Hypothalamus (tissue), 51 donors: ENCODE results near the gene ESRRG.
A peak's percentile ranks its signal among the peaks of the same experiment; 100 is the strongest.

Experiments
- DNase-seq, 51 donors: peaks; one replicate each; lab custom pipeline; 2025; lab: John Stamatoyannopoulos, UW

ESRRG gene

GRCh38 chr1:216723274-216723780 is at the start of gene ESRRG:
Gene ESRRG, minus strand, starts transcription at chr1:216723429. Its CDS starts 130 bp downstream, at chr1:216723299.
- peak in 25 of 51 donors; percentile 0 to 58 (median 12) for DNase-seq

GRCh38 chr1:216771922-216772321 is 48.7 kb upstream of the ESRRG start:
- no peak for DNase-seq

DNA sequence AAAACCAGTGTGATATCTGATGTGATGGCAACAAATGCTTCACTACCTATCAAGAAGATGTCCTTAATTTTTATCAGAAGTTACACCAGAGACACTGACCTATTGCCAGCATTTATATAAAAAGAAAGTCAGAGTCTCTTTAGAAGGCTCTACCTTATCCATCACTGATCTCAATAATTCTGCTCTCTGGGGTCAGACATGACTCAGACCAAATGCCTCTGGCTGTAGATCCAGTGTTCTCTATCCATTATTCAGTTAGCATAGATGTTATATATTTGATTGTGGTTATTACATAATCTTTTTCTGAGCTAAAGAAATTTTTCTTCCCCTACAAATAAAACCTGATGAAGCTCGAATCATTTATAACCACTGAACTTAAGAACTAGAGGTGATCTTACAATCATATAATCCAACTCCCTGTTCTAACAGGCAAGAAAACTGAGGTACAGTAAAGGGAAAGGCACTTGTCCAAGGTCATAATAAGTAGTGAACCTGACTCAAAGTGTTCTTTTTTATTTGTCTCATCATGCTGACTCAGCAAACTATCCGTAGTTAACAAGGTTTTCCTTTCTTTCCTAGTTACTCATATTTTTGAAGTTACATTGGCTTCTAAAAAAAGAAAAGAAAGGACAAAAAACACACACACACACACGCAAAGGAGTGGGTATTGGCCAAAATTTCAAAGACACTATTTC is 43.6 kb upstream of the ESRRG start:
- DNase-seq, result no peak

DNA sequence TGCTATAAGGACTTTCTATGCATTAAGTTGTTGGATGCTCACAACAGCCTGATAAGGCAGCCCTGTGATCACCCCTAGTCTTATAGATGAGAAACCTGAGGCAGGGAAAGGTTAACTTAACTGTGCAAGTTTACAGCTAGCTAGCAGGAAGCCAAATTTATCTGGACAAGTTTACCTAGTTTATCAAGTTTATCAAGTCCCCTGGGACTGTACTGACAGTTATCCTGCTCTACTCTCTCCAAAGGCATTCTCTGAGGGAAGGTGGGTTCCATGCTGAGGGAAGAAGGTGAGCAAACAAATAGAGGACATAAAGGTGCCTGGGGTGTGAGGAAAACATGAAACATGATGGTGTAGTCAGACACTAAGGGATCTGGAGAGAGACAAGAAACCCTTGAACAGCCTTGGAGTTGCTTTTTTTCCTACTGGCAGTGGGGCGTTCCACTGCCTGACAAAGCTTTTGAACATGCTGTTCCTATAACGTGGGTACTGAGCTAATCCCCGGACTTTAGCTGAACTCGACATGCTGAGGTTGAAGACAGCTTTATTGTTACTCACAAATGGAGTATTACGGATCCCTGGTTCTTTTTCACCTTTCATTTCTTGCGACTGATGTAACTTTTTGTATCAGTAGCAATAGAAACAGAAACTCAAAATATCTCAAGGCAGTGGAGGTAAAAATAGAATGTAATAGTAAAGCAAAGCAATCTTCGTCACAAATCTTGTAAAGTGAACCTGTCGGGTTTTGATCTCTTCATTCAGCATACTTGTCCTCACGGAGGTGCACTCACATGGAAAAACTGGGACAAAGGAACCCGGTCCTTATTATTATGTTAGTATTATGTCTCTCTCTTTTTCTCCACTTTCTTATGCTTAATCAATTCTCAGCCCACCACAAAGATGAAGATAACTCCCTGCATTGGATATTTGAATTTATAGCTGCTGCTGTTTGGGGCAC is 42.4 kb upstream of the ESRRG start:
- no peak for DNase-seq

DNA sequence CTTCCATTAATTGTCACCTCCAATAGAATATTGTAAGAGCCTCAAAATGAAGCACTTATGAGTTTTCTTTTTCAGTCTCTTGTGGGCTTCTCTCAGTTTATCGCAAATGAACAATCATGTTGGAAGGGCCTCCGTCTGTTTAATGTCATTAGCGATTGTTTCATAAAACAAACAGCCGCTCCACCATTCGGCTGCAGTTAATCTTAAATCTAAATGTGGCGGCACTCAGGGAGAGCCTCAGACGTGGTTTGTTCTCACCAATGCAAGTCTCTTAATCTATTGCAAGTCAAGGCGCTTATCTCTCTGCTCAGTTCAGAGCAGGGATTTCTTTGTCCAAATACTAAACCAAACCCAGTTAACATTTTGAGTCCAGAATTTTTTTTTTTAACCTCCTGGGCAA is 34.9 kb upstream of the ESRRG start:
- no peak for DNase-seq

GRCh38 chr1:216757110-216757509 is 33.9 kb upstream of the ESRRG start:
- no peak for DNase-seq

DNA sequence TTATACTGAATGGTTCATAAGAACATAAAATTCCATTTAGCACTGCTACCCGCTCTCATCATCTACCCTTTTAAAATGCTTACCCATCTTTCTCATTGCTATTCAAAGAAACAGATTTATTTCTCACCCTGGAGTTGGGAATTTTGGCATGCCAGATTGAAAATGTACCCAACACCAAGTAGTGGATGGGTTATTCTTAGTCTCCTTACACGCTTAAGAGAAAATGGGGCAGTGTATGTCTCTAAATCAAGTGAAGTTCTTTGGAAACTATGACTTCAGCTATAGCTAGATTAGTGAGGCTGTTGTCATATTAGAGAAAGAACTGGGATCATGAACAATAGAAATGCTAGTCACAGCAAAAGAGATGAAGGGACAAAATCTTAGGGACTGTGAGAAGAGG is 27.7 kb upstream of the ESRRG start:
- DNase-seq, result no peak

- DNase-seq, result peak in 32 of 51 donors; percentile 0 to 74 (median 34)
Measured at GRCh38 chr1:216750031-216750627, 26.9 kb upstream of the ESRRG start.

GRCh38 chr1:216749232-216749631 is 26.0 kb upstream of the ESRRG start:
- DNase-seq, result peak in 4 of 51 donors; percentile 1 to 7 (median 4)

DNA sequence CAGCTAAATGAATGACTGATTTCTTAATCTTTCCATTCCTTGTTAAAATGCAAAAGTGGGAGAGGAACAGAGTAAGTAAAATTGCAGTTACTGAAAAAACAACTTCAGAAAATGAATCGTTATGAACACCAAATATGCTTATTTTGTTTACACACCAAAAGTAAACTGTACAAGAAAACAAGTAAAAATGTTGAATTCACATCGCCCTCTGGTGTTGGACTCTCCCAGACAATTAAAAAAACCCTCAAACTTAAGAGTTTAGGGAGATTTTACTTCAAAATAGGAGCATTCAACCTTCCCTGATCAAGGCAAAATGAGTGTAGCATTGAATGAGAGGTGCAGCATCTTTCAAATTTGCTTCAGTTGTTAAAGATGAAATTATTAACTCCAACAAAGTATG is 19.4 kb upstream of the ESRRG start:
- no peak for DNase-seq

GRCh38 chr1:216740331-216740730 is 17.1 kb upstream of the ESRRG start:
- no peak for DNase-seq

DNA sequence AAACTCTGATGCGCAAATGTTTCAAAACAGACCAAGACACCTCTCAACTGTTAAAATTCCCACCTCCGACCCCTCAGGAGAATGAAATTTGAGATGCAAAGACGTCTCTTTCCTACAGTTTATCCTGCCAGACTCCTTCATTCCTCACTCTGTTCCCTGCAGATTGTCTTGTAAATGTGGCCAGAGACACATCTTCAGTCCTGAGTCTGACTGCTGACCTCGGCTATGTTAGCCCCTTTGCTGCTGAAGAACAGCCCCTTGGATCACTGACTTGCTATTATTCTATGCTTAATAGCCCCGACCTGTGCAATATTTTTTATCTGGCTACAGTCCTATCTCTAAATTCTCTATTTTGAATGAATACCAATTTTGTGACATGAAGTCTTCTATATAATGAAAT is 16.6 kb upstream of the ESRRG start:
- DNase-seq, result no peak

DNA sequence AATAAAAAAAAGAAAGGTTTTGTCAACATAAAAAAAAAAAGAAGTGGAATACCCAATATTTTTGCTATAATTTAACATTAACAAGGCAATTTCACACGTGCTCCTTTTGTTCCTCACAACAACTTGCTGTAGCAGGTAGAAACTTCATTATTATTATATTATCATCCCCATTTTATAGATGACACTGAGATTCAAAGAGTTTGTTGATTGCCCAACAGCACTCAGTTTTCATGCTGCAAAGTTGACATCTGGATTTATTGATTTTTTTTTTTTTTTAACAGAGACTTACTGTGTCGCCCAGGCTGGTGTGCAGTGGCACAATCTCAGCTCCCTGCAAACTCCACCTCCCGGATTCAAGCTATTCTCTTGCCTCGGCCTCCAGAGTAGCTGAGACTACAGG is 8.9 kb upstream of the ESRRG start:
- no peak for DNase-seq

- no peak for DNase-seq
Measured at GRCh38 chr1:216731562-216731961, 8.3 kb upstream of the ESRRG start.

GRCh38 chr1:216726435-216726834 is 3.2 kb upstream of the ESRRG start:
- DNase-seq, result no peak

DNA sequence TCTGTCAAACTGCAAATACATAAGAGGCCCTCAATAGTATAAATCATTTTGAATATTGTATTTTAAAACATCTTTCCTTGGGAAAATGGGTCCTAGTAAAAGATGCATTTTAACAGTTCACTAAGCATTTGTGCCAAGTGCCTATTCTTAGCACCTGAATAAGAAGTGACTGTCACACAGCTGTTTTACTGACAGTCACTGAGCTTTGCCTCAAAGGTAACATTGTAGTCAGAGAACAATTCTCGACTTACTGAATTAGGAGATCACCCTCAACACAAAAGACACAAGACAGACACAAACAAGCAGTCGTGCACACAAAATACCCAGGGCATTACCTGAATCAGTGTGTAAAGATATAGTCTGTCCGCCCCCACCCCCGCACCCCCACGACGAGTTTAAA is 408 bp downstream of the ESRRG start:
- peak in 1 of 51 donors; percentile 20 for DNase-seq

DNA sequence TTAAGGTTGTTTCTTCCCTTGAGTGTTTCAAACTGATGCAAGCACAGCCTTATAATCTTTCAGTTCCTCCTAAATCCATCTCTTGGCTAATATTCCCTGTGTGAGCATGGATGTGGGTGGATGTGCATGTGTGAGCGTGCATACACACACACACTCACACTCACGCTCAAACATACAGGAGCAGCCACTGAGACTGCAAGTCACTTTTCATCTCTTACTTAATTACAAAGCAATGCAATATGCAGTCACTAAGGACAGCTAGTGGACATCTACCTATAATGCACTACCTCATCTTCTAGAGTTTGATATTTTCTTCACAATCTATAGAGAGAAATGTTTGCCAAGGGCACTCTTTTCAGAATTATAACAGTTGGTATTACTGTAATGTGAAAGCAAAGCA is 1.4 kb downstream of the ESRRG start:
- DNase-seq, result no peak

- DNase-seq, result no peak
Measured at GRCh38 chr1:216721062-216721461, 2.2 kb downstream of the ESRRG start.

GRCh38 chr1:216711712-216712111 is 11.5 kb downstream of the ESRRG start:
- DNase-seq, result no peak

DNA sequence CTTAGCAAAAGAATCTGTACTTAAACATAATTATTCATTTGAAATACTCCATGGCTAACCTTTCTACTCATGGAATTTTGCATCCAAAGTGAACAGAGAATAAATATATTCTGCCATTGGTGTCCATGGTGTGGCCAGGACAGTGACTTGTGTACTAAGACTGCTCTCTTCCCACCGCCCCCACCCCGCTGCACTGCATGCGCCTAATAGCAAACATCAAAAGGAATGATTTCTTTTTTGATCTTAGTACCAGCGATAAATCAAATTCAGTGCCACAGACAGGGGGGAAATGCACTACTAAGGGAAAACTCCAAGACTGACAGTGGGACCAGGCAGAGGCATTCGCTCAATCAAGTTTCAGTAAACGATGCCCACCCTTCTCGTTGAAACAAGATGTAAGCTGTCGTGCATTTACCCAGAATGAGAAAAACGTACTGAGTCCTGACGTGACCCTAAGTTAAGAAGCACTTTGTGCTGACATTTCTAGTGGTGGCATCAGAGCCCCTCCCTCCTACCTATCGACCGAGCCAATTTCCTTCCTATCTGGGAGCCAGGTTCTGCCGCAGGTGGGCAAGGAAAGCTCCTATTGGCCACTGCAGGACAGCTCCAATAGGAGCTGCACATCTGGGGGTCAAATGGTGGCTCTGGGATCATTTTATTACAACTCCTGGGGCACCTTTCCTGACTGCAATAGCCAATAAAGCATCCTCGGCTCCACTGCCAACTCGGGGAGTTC is 12.5 kb downstream of the ESRRG start:
- DNase-seq, result no peak

GRCh38 chr1:216710055-216710454 is 13.2 kb downstream of the ESRRG start:
- no peak for DNase-seq
